HT-29 (cell line): ENCODE measurements around the gene FCGR1A. TPM values are rescaled to one million over a fixed set of nuclear protein-coding genes. Genes with fewer than 3 reads are reported as not detected.
"Not testable (repeated sequence)": the region's sequence is repeated elsewhere in the genome, so short reads cannot be mapped to it uniquely, and the experiment has no call there.

Experiments
- DNase-seq: peaks from one replicate; pipeline ENCODE4 v3.0.0-alpha.2; 2015; ENCODE audit warnings: low spot score
- total RNA-seq: library from RNA; depleted of rRNA; stranded (reverse); fragments of >200 nt; shearing (Covaris generic); gene quantifications from 2 replicates; pipeline ENCODE4 v1.2.3, GENCODE V29; 2014; rRNA removed

Gene FCGR1A
- not detected in 2 replicates for total RNA-seq

- not testable (repeated sequence) for DNase-seq
These were observed at the start of gene FCGR1A for GRCh38 chr1:149782600-149782999. Gene FCGR1A, plus strand, starts transcription at chr1:149782694. Its CDS starts 50 bp downstream, at chr1:149782744.

- DNase-seq, result not testable (repeated sequence)
These were observed 49.7 kb upstream of the FCGR1A start for GRCh38 chr1:149732781-149733180.

GRCh38 chr1:149734692-149735091, 47.8 kb upstream of the FCGR1A start:
- not testable (repeated sequence) for DNase-seq

DNA sequence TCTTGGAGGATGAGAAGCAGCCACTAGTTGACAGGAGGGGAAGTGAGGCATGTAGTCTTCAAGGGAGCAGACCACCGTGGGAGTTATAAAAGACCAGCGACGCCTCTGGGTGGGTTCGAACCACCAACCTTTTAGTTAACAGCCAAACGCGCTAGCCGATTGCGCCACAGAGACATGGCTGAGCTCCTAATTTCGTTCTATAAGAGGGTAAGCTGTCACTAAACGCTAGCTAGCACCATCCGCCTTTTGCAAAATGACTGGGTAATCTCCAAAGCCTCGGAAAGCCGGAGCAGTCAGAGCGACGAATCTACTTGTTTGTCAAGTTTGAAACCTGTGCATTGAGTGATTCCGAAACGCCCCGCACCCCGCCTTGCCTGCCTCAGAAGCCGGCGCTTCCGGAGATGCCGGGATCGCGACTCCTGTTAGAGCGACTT, 42.3 kb upstream of the FCGR1A start:
- not testable (repeated sequence) for DNase-seq

DNA sequence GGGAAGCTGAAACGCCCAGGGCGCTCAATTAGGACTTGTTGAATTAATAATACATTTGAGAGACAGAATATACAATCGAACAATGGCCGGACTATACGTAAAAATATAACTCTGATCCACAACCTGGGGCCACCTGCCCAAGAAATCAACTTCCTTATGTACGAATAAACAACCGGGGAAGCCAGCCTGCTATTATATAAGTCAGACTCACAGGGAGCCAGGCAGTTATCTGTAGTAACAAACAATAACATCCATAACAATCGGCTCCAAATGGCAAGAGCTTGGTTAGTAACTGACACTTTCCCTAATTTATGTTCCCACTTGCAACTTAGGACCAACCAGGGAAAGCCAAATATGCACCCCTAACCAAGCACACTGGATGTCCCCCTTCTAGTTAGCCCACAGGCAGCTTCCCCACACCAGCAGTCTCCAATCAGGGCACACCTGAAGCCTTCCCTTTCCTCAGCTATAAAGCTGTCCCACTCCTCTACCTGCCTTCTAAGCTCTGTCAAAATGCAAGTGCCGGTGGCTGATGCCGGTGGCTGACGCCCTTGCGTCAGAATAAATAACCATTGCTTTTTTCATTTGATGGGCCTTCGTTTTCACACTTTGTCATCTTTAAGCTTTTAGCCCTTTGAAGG, 41.8 kb upstream of the FCGR1A start:
- not testable (repeated sequence) for DNase-seq

- not testable (repeated sequence) for DNase-seq
These were observed 40.6 kb upstream of the FCGR1A start for GRCh38 chr1:149741914-149742313.

- DNase-seq, result not testable (repeated sequence)
These were observed 35.8 kb upstream of the FCGR1A start for GRCh38 chr1:149746463-149747356.

- not testable (repeated sequence) for DNase-seq
These were observed 34.9 kb upstream of the FCGR1A start for GRCh38 chr1:149747359-149748143.

DNA sequence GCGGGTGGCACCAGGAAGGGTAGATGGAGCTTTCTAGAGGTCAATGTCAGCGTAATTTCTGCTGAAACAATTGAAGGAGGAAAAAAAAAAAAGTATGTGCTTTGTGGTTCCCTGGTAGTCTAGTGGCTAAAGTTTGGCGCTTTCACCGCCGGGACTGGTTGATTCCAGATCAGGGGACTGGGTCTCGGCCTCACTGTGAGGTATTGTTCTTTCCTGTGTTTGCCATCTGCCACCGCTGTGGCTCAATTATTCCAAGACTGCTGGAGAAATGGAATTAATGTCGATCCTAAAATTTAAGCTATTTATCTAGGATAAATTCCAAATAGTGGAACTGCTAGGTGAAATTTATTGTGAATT, 34.4 kb upstream of the FCGR1A start:
- not testable (repeated sequence) for DNase-seq

- not testable (repeated sequence) for DNase-seq
These were observed 31.9 kb upstream of the FCGR1A start for GRCh38 chr1:149750562-149750961.

- not testable (repeated sequence) for DNase-seq
These were observed 30.3 kb upstream of the FCGR1A start for GRCh38 chr1:149752186-149752585.

GRCh38 chr1:149753466-149753865, 29.0 kb upstream of the FCGR1A start:
- DNase-seq, result not testable (repeated sequence)

GRCh38 chr1:149755294-149755693, 27.2 kb upstream of the FCGR1A start:
- DNase-seq, result not testable (repeated sequence)

DNA sequence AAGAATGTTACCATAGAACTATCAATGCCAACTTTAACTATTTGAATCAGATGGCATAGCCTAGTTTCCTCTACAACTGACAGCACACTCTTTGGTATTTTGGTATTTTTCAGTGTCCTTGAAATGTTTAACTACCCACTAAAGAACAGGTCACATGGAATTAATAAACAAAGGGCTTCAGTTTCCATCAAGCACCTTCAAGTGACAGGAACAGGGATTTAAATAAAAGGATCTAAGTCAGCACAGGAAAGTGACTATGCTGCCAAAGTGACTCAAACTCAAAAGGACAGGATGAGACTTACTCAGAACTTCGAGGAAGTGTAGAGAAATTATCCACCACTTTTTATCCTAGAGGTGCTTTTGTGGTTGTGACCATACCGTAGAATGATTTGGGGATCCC, 20.2 kb upstream of the FCGR1A start:
- DNase-seq, result not testable (repeated sequence)

DNA sequence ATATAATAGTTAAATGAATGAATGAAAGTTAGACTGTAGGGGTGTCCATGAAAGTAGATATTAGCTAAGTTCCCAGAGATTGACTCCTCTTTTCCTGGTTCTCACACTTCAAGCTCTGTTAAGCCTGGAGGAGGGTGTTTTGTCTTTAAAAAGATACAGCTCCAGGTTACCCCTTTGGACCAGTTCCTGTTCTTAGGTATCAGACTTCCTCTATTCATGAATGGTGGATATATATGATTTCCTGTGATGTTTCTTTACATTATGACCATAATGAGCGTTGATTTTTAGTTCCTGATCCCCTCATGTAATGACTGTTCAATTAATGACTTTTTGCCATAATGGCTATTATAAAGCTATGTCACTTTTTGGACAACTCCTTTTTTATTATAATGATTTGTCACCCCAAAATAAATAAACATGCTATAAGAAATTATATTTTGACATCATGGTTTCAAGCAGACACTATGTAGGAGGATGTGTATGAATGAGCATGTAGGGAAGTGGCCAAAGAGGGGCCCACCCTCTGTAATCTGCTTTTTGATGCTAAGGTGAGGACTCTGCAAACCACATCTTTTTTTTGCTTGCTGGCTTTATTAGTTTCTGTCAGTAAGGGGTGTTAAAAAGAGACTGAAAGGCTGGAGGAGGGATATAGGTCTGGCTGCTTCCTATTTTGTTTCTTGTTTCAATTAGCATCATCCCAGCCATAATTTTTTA, 18.2 kb upstream of the FCGR1A start:
- not testable (repeated sequence) for DNase-seq

- DNase-seq, result not testable (repeated sequence)
These were observed 16.3 kb upstream of the FCGR1A start for GRCh38 chr1:149766241-149766640.

DNA sequence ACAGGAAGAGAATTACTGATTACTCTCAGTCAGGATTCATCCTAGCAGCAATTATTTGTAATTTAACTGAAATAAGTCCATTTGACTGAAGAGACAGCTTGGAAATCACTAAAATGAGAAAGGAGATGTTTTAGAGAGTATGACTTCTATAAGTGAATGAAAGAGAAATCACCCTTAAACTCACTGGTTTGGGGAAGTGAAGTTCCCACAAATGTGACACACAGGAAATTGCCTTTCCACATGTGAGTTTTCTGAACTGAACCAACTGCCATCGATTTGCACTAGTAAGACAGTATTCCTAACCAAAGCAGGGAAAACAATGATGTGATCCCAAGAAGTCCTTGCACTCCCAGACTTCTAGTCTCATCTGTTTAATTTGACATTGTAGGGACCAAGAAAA, 13.3 kb upstream of the FCGR1A start:
- not testable (repeated sequence) for DNase-seq

- DNase-seq, result not testable (repeated sequence)
These were observed 11.8 kb upstream of the FCGR1A start for GRCh38 chr1:149770661-149771060.

DNA sequence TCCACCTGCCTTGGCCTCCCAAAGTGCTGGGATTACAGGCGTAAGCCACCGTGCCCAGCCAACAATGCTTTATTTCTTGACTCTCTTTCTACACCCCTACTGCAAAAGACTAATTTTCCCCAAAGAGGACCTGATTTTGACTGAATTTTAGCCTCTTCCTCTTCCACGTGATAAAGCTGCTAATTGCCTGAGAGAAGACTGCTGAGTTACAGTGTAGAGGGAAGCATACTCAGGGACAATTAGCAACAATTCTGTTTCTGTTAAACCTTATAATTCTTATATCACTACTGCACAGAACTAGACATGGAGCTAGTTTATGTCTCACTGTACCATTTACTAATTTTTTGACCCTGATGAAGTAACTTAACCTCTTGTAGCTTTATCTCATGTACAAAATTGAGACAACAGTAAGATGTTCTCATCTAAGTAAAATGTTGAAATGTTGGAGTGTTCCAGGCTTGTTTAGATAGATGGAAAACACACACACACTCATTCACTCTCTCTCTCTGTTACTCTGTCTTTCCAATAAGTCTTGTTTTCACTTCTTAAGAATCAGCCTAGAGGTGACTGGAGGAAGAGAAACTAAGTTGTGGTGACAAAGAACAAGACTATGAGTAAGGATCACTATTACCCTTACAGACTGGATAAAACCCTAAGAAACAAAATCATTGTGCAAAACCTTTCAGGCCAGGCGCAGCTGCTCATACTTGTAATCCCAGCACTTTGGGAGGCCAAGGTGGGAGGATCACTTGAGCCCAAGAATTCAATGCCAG, 10.7 kb upstream of the FCGR1A start:
- not testable (repeated sequence) for DNase-seq

DNA sequence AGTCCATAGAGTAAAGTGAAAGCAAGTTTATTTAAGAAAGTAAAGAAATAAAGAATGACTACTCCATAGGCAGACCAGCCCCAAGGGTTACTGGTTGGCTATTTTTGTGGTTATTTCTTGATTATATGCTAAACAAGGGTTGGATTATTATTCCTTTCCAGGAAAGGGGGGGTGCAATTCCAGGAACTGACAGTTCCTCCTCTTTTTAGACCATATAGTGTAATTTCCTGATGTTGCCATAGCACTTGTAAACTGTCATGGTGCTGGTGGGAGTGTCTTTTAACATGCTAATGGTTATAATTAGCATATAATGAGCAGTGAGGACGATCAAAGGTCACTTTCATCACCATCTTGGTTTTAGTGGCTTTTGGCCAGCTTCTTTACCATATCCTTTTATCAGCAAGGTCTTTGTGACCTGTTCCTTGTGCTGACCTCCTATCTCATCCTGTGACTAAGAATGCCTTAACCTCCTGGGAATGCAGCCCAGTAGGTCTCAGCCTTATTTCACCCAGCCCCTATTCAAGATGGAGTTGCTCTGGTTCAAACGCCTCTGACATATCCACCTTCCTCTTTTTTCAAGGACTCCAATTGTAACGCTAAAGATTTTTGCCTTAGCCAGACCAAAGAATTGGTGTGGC, 6.9 kb upstream of the FCGR1A start:
- DNase-seq, result not testable (repeated sequence)
